Activated CD8-positive, alpha-beta memory T cell treated with anti-CD3 and anti-CD28 coated beads, Interleukin-2, amount 50 U/mL, for 24 hours (primary cell): ENCODE data around the gene LMO1.

Experiments used
- DNase-seq: peaks from one replicate; pipeline ENCODE4 v3.0.0-alpha.2; 2020; ENCODE audit errors: extremely low read depth

The LMO1 gene

DNA sequence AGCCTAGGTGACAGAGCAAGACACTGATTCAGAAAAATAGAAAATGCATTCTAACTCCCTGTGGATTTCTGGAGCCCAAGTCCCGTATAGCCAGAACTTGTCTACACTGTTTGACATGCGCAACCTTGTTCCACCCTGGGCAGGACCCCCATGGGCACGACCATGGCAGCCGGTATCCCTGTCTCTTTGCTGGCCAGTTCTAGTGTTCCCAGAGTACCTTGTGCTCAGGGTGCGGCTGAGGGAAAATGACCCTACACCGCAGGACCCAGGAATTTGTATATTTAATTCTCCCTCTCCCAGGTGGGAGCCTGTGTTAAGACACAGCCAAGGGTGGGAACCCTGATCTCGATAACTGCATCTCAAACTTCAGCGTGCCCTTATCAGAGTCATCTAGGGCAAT lies 58.1 kb downstream of the LMO1 start:
- DNase-seq = no peak

DNA sequence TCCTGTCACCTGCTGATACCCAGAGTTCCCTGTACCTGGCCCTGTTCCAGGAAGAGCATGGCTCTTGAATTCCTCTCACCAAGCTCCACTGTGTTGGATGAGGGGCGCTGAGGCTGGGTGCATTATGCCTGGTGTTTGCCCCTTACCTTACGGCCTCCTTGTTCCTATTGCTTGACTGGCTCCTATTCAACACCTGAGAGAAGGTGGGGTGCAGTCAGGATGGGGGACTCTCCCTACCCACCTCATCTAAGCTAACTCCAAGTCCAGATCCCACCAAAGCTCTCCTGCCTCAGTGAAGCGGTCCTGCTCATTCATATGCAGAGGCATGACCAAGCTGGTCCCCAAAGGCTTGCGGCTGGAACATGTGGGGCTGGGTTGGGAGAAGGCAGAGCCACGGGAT lies 59.1 kb downstream of the LMO1 start:
- no peak for DNase-seq

DNA sequence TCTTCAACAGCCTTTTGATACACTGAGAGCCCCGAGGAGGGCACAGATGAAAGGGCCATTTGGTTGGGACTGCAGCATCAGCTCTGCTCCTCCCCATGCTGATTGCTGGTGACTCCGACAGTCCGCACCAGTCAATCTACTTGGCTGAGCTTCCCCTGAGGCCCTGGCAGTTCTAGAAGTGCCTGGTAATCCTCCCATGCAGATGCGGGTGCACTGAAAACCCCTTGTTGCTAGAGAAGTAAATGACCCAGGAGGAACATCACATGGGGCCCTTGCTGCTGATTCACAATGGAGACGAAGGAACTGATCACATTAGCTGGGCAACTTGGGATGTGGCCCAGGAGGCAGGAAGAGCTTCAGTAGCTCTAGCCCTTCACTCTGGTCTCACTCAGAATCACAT lies 59.7 kb downstream of the LMO1 start:
- DNase-seq = no peak

DNA sequence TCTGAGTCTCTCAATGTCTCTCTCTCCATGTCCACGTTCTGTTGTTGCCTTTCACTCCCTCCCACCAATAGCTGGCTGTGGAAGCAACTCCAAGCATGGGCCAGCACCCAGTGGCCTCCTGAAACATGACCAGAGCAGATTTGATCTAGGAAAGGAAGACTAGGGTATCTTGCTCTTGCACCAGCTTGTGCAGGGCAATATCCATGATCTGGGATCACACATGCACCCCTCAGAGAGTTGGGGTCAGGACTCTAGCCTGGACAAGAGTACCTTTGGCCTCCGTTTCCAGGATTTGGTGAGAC lies 60.3 kb downstream of the LMO1 start:
- DNase-seq = no peak

DNA sequence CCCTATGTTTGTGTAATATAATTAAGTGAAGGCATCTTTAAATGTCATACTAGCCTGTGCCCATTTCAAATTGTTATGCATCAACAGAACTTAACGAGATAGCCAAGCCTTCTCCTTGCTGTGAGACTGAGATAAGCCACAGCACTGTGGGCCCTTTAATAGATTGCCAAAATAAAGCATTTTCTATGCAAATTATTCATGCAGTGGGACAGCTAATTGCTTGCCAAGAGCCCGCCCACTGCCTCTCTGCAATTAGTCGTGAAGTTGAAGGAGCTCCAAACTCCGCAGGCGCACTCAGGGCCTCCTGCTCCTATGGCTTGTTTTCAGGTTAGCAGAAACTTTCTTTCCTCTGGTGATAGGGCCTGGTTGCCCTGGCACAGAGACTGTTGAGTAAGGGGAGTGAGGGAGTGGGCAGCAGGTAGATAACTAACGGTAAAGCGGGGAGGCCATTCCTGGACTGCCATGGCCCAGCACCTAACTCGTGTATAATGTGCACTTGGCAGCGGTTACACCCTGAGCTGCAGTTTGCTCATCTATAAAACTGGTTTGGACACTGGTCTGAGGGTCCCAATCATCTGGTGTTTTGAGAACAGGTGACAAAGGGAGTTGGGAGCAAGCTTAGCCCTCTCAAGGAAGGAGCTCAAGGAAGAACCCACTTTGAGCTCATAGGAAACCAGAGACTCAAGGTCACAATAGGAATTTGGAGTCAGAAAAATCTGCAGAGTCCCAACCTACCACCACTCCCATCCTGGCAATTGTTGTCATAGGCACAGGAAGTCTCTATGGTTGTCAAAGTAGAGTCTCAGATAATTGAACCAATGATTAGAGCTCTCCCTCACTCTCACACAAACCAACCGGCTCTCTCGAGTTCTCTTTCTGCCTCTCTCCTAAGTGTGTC lies 60.9 kb downstream of the LMO1 start:
- no peak for DNase-seq

DNA sequence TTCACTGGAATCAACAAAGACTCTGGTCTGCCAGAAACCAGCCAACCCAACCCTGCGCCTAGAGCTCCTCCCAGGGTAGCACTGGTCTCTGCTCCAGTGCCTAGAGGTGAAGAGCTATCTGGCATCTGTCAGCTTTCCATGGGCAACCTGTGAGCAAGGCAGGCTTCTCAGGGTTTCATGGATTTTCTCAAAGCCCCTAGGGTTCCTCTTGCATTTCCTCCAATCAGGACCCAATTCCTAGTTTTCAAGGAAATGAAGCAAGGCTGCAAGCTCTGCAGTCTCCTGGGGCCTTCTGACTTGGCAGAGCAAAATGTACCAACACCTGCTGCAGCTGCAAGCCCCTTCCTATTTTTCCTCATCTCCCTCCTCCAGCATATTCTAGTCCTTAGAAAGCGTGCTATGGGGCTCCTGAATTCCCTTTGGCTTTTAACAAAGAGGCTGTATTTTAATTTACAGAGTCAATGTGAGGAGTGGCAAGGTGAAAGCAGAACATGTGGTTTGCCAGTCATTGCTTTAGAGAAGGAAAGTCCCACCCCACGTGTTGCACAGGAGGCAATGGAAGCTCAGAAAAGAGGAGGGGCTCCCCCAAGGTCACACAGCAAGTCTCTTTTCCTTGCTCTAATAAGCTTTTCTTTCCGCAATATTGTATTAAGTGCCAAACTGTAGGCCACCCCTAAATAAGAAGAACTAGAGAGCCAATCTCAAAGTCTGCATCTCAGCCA lies 61.9 kb downstream of the LMO1 start:
- DNase-seq = no peak

DNA sequence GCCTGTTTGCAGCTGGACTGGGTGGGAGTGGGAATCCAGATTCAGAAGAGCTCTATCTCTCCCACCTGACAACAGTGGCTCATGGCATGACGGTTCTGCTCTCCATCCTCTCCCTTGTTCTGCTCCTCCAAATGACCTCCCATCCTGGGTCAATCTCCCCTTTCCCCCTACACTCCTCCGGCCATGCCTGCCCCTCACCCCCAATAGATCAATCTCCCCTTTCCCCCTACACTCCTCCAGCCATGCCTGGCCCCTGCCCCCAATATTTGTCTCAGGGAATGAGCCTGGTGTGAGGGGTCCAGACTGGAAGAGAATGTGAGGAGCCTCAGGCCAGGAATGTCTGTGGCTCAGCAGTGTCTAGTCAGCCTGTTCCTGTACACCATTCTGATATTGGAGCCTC lies 64.0 kb downstream of the LMO1 start:
- DNase-seq = no peak

DNA sequence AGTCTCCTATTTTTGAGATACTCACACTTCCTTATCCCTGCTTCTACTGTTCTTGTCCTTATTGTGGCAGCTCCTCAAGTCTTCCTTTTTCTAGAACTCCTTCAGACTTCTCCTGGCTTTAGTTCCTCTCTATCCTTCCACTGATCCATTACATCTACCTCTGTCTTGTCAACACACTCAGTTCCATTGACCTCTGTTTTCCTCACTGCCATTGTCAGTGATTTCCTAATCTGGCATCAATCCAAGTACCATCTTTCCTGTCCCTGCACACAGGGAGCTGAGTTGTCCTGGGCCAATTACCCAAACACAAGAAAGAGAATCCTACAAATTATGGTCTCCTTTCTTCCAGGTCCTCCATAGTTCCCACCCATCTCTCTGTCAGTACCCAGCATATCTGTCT lies 66.9 kb downstream of the LMO1 start:
- no peak for DNase-seq

DNA sequence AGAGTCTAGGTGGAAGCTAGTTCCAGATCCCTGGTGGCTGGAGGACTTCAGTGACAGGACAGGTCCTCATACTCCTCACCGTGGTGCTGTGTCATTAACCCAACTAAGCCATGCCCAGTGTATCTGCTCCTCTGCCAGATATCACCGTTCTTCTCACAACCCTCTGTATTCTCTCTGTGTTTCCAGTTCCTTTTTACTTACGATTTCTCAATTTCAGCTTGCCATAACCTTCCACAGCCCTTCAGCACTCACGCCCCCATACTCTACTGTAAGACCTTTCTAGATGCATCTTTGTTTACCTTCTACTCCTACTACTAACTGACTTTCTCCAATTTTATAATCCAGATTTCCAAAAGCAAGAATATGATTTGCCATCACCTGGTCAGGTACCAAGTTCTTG lies 68.7 kb downstream of the LMO1 start:
- DNase-seq = no peak

DNA sequence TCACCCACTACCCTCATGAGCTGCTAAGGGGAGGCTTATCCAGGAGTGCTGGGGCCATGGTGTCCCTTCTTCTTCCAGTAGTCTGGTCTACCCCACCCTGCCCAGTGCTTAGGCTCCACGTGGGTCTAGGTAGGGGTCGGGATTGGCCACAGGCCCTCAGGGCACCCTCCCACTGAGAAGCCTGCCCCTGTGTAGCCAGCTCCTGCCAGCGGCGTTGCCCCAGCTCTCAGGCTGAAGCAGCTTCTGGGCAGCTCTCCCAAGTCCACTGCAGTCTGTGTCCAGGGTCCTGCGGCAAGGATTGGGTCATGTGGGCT lies 70.8 kb downstream of the LMO1 start:
- DNase-seq = no peak

DNA sequence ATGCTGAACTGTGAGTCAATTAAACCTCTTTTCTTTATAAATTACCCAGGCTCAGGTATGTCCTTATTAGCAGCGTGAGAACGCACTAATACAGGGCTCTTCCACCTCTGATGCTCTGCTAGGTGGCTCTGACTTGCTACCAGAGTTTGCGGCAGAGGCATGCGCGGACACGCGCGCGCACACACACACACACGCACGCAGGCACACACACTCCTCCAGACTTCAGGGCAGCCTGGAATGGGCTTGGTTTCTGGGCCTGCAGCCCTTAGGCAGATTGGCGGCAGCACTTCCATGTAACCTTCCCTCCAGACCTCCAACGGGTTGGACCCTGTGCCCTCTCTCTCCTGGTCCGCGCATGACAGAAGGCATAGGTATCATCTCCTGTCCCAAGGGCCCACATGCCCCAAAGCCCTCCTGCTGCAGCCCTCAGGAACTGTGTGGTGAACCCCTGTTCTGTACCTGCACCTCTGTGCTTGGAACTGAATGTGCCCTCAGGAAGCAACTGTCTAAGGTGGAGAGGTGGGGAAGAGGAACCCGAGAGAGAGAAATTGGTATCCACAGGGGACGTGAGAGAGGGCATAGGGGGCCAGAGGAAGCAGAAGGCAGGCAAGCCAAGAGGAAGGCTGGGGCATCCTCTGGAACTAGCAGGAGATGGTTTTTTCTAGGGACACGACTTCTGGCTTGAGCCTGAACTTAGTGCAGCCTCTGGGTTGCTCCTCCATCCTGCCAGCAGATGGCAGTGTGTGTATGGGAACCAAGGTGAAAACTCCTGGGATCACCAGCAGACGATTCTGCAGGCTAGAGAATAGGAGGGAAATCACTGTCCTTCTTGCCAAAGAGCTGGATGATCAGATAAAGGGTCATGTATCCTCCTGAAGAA lies 71.4 kb downstream of the LMO1 start:
- no peak for DNase-seq

DNA sequence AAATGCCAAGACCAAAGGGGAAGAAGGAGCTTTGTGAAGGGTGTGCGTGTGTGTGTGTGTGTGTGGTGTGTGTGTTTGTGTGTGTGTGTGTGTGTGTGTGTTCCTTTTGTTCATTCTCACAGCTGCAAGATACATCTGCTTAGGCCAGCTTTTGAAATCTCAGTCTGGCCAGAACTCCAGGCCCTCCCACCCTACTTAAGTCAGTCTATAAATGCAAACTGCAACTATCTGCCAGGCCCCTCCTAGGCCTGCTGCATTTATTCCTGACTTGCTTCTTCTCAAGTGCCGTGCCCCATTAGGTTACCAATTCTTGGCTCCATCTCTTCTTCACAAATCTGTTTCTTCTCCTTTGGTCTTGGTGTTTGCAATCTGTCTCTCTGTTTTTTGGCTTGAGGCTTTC lies 73.2 kb downstream of the LMO1 start:
- no peak for DNase-seq

DNA sequence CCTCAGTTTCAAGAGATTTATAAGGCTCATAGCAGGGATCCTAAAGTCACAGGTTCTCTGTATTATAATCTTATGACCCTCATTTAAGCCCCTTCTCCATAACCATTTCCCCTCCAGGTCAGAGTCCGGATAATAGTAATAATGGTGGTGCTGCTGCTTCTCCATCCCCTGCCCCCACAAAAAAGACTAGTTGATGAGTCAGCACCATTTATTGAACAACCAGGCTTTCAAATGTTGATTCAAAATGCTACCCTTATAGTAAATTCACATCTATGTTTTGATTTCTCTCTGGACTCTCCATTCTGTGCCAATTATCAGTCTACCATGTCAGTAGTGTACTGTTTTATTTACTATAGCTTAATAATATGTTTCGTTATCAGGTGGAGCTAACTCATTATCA lies 77.2 kb downstream of the LMO1 start:
- no peak for DNase-seq

DNA sequence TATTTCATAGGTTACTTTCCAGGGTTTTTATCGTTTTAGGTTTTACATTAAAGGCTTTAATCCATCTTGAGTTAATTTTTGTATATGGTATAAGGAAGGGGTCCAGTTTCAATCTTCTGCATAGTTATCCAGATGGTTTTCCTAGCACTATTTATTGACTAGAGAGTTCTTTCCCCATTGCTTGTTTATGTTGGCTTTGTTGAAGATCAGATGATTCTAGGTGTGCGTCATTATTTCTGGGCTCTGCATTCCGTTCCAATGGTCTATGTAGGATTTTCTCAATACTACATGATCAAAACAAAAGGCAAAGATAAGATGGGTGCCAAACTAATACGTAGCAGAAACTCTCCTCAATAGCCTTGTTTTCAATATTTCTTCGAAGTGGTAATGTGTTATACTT lies 80.6 kb downstream of the LMO1 start:
- DNase-seq = no peak

DNA sequence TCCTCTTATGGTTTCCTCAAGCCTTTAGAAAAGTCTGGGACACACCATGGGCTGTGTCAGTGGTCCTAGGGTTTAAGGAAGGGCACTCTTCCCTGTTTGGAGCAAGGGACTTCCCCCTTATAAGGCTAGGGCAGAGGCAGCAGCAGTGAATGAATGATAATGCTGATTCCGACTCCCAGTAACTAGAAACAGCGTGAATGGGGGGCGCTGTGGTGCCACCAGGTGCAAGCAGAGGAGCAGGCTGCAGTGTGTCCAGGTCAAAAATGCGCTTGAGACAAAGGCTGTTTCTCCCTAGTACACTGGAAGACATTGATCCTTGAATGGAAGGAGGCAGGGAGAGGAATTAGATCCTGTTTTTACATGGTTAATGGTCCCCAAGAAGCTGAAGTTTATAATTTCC lies 83.2 kb downstream of the LMO1 start:
- DNase-seq = no peak

DNA sequence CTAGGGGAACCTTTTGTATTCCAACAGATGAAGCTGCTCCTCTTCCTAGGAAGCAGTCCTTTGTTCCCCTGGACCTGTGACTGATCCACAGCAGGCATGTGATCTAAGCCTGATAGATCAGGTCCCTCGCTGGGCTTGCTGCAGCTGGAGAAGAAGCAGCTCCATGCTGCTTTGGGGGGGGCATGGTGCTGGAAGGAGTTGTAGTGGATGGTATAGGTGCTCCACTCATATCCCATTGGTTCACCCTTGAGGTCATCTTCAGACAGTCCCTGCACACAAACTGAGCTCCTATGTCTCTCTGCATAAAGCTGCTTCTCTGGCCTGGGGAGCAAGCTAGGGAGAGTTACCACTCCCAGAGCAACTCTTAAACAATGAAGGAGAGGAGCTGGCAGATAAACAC lies 85.4 kb downstream of the LMO1 start:
- DNase-seq = no peak

DNA sequence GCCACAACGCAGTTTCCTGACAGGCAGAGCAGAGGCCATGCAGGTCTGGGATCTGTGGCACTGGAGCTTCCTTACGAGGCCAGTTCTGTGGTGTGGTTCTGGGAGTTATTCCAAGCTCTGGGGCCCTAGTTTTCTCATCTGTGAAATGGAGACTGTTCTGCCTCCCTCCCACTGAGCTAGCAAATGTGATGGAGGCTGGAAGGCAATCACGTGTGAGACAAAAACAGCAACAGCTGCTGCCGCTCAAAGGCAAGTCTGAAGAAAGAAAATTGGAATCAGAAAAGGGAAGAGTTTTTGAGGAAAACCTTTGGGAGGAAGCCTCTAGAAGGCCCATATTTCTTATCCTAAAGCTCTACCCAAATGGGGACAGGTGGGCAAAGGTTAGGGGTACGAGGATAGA lies 86.5 kb downstream of the LMO1 start:
- no peak for DNase-seq
